HG03565 (cell line): Measurements from ENCODE around the gene CTBP1.
"Not testable (repeated sequence)": the region's sequence is repeated elsewhere in the genome, so short reads cannot be mapped to it uniquely, and the experiment has no call there.

Experiments
- ATAC-seq: cut with Tn5 transposase; IDR thresholded peaks from one replicate; pipeline ENCODE4 v1.9.1; 2021; ENCODE audit warnings: mild to moderate bottlenecking, moderate library complexity; ENCODE audit not compliant: unreplicated experiment

Gene CTBP1

DNA sequence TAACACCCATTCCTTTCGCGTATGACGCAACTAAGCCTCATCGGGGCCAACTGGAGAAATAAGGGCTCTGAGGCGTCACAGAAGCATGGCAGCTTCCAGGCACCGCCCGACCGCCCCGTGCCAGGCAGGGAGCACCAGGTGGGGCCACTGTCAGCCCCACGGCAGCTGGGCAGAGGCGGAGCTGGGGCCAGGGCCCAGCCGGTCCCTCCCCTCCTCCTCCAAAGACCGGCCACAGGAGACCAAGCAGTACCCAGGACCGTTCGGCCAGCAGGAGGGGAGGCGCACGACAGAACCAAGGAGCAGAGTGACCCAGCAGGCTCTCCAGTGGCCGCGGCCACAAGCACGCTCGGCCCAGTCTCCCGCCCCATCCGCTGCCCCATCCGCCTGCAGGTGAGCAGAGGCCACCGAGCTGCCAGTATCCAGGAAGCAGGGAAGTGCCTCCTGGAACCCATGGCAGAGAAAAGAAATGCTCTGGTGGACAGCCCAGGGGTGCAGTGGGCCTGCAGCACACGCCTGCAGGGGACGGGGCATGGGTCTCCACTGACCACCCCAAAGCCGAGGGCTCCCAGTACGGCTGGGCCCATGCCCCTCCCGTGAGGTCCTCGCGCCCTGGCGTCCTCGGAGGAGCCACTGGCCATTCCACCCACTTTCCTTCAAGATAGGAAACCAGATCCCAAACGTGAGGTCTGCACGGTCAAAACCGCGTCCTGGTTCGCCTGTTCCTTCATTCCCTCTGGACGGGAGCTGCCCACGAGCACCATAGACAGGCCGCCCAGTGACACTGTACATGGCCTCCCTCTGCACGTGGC, 9.6 kb downstream of the CTBP1 start:
- no peak for ATAC-seq

DNA sequence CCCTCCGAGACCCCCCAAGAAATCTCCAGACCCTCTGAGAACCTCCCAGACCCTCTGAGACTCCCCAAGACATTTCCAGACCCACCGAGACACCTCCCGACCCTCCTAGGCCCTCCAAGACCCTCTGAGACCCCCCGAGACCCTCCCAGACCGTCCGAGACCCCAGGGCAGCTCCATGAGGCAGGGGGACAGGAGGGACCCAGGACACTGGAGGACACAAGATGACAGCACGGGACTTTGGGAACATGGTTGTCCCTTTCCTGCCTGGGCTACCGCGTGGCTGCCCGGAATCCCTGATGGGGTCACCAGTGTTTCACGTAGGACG, 10.3 kb downstream of the CTBP1 start:
- ATAC-seq, result no peak

DNA sequence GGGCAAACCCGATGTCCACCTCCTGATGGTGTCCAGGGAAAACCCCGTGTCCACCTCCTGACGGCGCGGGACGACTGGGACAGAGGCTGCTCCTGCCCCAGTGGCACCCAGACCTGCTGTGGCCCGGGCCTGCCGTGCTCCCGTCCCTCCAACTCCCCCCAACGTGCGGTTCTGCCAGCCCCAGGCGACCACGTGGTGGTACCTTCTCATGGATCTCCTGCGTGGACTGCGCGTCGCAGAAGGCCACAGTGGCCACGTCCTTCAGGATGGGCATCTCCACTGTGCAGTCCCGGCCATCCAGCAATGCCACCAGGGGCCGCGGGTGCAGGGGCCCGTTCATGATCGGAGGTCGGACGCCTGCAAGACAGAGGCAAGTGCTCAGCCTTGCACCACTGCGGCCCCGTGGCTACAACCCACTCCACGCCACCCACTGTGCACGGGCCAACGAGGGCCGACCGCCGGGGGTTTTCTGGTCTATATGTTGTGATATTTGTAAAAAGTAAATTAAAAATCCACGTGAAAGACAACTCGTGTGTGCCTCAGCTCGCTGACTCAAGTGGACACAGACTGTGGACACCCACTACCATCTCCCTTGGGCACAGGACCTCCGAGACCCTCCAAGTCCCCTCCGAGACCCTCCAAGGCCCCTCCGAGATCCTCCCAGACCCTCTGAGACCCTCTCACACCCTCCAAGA, 10.8 kb downstream of the CTBP1 start:
- no peak for ATAC-seq

DNA sequence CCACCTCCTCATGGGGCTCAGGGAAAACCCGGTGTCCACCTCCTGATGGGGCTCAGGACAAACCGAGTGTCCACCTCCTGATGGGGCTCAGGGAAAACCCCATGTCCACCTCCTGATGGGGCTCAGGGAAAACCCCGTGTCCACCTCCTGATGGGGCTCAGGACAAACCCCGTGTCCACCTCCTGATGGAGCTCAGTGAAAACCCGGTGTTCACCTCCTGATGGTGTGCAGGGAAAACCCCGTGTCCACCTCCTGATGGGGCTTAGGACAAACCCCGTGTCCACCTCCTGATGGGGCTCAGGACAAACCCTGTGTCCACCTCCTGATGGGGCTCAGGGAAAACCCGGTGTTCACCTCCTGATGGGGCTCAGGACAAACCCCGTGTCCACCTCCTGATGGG, 11.7 kb downstream of the CTBP1 start:
- not testable (repeated sequence) for ATAC-seq

DNA sequence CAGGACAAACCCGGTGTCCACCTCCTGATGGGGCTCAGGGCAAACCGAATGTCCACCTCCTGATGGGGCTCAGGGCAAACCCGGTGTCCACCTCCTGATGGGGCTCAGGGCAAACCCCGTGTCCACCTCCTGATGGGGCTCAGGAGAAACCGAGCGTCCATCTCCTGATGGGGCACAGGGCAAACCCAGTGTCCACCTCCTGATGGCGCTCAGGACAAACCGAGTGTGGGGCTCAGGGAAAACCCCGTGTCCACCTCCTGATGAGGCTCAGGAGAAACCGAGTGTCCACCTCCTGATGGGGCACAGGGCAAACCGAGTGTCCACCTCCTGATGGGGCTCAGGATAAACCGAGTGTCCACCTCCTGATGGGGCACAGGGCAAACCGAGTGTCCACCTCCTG, 12.1 kb downstream of the CTBP1 start:
- not testable (repeated sequence) for ATAC-seq

DNA sequence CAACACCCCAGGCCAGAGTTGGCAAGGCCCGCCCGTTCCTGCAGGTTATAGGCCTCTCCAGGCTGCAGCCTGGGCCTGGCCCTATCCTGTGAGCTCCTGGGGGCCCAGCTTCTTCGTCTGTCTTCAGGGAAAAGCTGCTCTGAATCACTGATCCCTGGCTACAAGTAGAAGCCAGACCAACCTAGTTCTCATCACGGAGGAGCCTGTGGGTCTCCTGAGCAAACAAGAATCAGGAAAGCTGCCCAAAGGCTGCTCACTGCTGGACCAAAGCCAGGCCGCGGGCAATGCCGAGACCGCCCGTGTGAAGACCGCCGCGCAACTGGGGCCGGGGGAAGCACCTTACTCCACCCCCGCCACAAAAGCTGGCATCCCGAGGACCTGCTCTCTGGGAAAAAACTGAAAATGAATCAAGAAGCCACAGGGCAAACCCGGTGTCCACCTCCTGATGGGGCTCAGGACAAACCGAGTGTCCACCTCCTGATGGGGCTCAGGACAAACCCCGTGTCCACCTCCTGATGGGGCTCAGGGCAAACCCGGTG, 12.8 kb downstream of the CTBP1 start:
- no peak for ATAC-seq

DNA sequence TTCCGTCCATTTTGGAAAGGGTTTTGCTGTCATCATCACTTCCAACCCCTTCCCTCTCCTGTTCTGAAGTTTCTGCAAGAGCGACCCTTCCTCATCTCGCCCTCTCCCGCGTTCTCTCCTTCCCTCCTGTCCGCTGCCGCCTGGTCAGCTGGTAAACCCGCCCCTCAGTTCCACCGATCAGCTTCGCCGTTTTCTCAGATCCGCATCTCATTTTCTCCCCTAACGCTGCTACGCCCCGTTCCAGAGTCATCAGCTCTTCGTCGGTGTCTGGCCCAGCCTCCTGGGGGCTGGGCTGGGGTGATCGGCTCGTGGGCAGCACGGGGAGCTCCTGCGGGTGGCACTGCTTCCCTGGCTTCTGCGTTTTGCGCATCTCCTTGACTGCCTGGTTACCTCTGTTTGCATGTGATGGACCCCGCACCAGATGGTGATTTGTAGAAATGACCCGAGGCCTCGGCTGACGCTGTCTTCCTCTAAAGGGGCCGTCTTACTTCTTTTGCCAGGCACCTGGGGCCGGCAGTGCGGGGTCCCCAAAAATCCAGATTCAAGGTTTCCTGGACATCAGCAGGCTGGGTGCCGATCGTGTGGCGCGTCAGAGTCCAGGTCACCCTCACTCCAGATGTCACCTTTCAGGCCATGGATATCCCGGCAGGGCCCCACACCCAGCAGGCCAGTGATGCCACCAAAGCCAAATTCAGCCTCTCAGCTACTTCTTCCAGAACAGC, 13.4 kb downstream of the CTBP1 start:
- no peak for ATAC-seq

DNA sequence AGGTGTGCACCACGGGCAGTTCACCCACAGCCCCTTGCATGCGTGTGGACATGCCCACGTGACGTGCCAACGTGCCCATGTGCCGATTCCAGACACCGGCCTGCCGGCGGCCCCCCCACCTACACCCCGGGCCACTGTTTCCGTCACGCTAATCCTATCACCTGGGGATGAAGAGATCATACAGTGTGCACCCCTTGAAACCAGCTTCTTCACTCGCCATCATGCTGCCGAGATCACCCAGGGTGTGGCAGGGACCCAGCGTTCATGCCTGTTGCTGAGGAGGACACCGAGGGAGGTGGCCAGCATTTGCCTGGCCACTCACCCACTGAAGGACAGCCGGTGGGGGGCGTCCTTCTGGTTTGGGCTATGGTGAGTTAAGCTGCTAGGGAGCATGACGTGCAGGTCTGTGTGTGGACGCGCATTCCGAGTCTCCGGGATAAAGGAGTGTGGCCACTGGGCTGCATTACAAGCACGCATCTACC, 14.1 kb downstream of the CTBP1 start:
- ATAC-seq, result no peak

DNA sequence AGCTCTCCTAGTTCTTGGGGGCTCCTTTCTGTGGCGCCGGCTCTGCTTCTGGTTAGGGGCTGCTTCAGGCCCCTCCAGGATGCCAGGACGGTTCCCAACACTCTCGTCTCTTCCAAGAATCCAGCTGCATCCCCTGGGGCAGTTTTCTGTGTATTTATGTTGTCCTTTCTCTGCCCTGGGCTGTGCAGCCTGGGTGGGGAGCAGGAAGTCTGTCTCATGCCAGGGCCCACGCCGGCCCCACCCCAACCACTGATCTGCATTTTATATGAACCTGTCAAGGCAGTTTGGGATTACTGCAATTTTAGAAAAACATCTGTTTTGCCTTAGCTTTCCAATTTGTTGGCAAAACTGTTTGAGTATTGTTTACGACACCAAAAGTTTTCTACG, 14.6 kb downstream of the CTBP1 start:
- no peak for ATAC-seq

DNA sequence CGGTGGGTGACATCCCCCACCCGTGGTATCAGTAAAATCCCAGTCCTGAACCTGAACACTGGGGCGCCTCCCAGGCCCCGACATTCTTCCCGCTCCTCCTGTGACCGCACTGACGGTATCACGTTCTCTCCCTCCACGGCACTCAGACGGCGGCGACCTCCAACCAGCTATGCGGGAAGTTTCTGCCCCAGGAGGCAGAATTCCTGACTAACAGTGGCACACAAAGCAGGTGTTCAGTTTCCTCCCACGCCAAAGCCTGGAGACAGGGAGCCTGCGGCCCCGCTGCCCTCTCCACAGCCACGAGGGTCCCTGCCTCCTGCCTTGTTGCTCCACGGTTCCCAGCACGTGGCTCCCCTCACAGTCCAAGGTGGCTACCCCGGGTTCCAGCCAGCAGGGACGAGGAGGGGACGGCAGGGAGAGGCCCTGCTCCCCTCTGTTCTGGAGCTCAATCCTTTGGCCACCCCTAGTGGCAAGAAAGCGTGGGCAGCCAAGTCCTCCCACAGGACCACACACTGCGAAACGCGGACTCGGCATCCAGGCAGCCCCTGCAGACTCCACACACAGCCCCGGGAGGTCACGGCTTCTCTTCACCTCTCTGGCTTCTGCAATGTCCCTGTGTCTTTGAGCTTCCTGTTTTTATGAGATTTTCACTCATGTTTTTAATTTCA, 15.2 kb downstream of the CTBP1 start:
- ATAC-seq, result no peak

DNA sequence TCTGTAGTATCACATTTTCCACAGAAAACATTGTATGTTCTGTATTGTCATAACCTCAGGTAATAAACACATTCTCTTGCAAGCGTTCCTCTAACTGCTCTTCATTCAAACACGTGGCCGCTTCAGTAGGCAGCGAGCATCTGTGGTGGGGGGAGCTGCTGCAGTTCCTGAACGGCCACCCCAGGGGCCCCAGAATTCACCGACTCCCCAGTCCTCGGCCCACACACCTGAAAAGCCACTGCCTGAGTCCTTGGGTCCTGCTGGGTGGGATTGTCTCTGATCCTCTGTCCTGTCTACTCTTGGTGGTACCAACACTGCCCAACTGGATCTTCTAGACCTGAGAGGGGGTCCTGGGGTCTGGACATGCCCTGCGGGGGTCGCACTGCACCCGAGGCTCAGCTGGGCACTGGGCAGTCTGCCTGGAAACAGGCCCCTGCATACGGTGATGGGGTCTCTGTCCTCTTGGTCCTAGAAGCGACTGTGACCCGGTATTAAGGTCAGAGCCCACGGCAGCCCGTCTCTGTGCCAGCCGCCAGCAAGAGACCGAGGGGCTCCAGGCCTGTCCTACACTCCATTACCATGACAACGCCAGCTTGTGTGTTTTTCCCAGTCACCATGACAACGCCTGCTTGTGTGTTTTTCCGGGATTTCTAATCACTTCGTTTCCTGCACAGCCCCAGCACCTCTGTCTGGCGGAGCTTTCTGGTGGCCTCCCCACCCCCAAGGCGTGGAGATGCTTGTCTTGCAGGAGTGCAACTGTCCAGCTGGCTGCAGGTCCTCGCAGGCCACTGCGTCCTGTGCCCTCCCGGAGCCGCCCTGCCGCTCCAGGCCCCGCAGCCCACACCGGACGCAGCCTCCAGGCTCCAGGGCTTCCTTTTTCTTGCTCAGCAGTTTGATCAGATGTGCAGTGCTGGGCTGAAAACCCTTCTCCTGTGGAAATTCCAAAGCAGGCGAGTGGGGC, 16.0 kb downstream of the CTBP1 start:
- ATAC-seq, result no peak

DNA sequence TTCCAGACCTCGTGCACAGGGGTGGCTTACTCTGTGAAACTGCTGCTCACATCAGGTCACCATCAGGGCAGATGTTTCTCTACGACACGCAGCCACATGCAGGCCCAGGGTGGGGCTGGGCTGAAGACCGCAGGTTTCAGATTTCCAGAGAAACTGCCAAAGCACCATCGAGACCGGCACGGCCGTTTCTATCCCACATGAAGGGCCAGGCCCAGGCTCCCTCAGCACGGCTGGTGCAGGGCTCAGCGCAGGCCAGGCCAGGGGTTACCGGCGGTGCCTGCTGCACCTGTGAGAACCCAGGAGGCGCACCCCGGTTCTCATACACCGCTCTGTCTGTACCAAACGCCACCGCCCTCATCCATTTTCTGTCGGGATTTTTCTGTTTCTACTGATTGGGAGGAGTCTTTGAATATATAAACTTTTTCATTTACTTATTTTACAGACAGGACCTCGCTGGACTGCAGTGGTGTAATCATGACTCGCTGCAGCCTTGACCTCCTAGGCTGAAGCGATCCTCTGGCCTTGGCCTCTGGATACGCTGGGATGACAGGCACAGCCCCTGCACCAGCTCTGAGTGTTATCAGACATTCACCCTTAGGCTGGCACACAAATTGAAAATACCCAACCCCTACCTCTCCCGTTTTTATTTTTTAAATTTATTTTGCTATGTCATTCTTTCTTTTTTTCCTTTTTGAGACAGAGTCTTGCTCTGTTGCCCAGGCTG, 17.1 kb downstream of the CTBP1 start:
- ATAC-seq, result no peak

DNA sequence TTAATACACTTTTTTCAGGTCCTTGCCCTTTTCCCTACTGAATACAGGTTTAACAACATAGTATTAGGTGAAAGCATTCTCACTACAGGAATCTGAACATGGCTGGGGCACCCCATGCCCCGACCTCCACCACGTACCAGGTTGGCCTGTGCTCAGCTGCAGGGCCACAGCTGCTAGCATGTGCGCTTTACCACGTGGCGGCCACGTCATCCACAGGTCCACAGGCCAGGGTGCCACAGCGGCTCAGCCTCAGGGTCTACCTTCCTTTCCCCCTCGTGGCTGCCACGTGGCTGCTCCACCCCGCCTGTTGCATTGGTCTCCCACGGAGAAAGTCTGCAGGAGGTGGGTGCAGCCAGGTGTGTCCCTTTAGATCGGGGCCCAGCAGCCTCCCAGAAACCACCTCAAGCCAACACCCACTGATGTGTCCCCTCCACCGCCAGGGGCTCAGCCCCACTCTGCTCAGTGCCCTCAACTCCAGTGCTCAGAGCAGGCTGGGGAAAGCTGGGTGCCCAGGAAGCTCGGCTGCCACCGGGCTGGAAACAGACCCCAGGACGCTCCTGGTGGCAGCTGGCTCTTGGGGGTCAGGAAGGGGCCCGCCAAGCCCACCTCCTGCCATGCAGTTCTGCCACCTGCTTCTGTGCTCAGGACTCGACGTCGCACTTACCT, 17.8 kb downstream of the CTBP1 start:
- ATAC-seq, result no peak

DNA sequence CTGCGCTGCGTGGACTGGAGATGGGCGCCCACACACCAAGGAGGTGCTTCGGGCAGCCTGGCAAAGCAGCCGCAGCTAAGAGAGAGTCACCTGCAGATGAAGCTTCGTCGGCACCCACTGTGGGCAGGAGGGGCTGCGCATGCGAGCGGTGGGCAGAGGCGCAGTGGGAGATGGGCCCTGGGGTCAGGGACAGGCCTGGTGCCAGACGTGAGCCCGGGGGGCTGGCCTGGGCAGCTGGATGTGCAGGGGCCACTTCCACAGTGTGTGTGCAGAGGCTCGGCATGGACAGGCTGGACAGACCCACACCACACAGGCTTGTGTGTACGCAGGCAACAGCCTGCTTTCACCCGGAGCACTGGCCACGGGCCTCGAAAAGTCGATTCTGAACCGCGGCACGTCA, 18.6 kb downstream of the CTBP1 start:
- no peak for ATAC-seq

DNA sequence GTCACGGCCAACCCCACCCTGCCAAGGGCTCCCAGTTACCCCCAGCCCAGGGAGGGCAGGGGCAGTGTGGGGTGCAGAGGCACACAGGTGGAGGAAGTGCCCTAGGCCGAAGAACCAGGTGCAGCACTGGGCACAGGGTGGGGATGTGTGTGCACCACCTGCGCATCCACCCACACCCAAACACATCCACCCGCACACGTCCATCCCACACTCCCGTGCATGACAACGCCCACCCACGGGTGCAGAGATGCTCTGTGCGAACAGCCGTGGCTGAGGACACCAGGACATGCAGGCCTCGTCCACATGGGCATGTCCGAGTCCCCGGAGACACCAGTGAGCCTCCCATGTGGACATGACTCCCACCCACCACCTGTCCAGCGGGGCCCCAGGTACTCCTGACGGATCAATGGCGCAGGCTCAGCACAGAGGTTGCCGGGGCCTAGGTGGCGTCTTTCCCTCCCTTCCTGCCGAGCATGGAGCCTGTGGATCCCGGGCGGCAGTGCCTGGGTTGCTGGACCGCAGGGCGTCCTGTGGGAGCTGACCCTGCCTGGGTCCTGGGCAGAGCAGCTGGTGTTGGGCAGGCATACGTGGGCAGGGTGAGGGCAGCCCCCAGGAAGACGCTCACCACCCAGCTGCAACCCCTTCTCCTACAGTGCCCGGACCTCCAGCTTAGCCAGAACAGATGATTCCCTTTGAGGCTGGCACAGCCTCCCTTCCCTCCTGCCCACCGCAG, 19.6 kb downstream of the CTBP1 start:
- no peak for ATAC-seq

DNA sequence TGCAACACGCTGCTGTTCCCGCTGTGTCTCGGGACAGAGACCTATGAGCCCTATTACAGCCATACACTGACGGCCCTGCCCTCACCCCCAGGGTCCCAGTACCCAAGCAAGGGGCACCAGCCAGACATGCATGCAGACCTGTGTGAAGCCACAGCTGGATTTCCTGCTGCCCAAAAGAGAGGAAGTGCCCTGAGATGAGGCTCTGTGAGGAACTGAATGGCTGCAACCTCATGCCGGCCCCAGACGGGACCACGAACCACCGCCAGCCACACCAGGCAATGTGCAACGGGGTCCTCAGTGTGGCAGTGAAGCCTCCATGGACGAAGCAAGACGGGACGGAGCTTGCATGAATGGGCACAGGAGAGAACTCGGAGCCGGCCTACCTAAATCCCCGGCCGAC, 21.1 kb downstream of the CTBP1 start:
- no peak for ATAC-seq

DNA sequence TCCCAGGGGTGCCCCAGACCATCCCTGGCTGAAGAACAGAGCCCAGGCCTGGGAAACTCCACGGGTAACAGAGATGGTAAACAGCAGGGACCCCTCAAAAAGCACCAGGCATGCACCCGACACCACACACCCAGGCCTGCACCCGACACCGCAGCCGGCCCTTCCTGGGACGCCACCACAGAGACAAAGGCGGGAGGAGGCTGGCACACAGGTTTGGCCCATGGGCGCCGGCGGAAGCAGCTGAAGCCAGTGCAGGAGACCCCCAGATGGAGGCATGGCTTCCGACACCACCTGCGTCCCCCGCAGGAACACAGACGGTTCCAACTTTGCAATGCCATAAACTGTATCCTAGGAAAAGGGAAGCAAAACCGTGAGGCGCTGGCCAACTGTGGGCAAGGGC, 22.3 kb downstream of the CTBP1 start:
- ATAC-seq, result no peak

DNA sequence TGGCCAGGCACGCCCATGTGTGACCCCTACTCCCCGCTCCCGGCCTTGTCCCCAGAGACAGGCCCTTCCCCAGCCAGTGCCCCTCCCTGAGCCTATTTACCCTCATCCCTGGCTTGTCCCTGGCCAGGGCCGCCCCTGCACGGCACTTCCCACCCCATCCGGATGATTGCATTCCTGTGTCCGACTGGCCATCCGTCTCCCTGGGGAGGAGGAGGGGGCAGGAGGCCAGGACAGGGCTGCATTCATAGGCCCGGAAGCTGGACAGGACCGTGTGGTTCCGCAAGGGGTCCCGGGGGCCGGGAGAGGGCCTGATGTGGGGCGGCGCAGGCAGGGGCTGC, 22.8 kb downstream of the CTBP1 start:
- ATAC-seq, result no peak
